H9 (cell line): Measurements from ENCODE around the gene SYT7. TPM values are rescaled to one million over a fixed set of nuclear protein-coding genes. Genes with fewer than 3 reads are reported as not detected.
A peak's percentile ranks its signal among the peaks of the same experiment; 100 is the strongest.

Experiments
- DNase-seq: peaks from one replicate; pipeline ENCODE4 v3.0.0-alpha.2; 2017
- H2AFZ ChIP-seq: one replicate; pipeline ENCODE4 v1.6.1; 2013; ENCODE audit warnings: mild to moderate bottlenecking, low read length, control low read depth, moderate library complexity
- H2AK5ac ChIP-seq: 2 replicates; pipeline ENCODE4 v1.6.1; 2013; ENCODE audit warnings: low read length, control low read depth, mixed read lengths; ENCODE audit not compliant: insufficient read length
- H2BK120ac ChIP-seq: one replicate; pipeline ENCODE4 v1.6.1; 2013; ENCODE audit warnings: low read depth, mild to moderate bottlenecking, low read length, control low read depth, inconsistent platforms; ENCODE audit not compliant: poor library complexity, severe bottlenecking
- H2BK12ac ChIP-seq: 2 replicates; pipeline ENCODE4 v1.6.1; 2013; ENCODE audit warnings: low read length, control low read depth, mixed read lengths, low read depth; ENCODE audit not compliant: insufficient read length
- H2BK15ac ChIP-seq: 2 replicates; pipeline ENCODE4 v1.6.1; 2013; ENCODE audit warnings: low read depth, low read length, control low read depth
- H2BK20ac ChIP-seq: one replicate; pipeline ENCODE4 v1.6.1; 2013; ENCODE audit warnings: low read depth, mild to moderate bottlenecking, low read length, control low read depth, inconsistent platforms; ENCODE audit not compliant: poor library complexity, severe bottlenecking
- H2BK5ac ChIP-seq: 2 replicates; pipeline ENCODE4 v1.6.1; 2013; ENCODE audit warnings: low read length, control low read depth, mixed read lengths; ENCODE audit not compliant: insufficient read length
- H3K14ac ChIP-seq: 2 replicates; pipeline ENCODE4 v1.6.1; 2013; ENCODE audit warnings: low read length, control low read depth; ENCODE audit not compliant: insufficient read depth
- H3K18ac ChIP-seq: 2 replicates; pipeline ENCODE4 v1.6.1; 2013; ENCODE audit warnings: low read depth, mild to moderate bottlenecking, mixed read lengths, low read length, control low read depth; ENCODE audit not compliant: insufficient read length
- H3K23ac ChIP-seq: 2 replicates; pipeline ENCODE4 v1.6.1; 2013; ENCODE audit warnings: low read length, control low read depth, mixed read lengths, low read depth; ENCODE audit not compliant: insufficient read length
- H3K23me2 ChIP-seq: 2 replicates; pipeline ENCODE4 v1.6.1; 2013; ENCODE audit warnings: low read depth, mild to moderate bottlenecking, mixed read lengths, low read length, control low read depth; ENCODE audit not compliant: insufficient read length, poor library complexity, severe bottlenecking
- H3K27ac ChIP-seq: 2 replicates; pipeline ENCODE4 v1.5.1; 2013; ENCODE audit warnings: low read length, control low read depth, mixed read lengths, low read depth; ENCODE audit not compliant: insufficient read length
- H3K27me3 ChIP-seq: 2 replicates; pipeline ENCODE4 v1.6.1; 2013; ENCODE audit warnings: low read length, control low read depth, inconsistent platforms; ENCODE audit not compliant: insufficient read depth
- H3K4ac ChIP-seq: 2 replicates; pipeline ENCODE4 v1.6.1; 2013; ENCODE audit warnings: low read depth, mild to moderate bottlenecking, control low read depth, inconsistent platforms, low read length, moderate library complexity
- H3K4me1 ChIP-seq: 2 replicates; pipeline ENCODE4 v1.6.1; 2013; ENCODE audit warnings: low read length, control low read depth, inconsistent platforms; ENCODE audit not compliant: insufficient read depth
- H3K4me2 ChIP-seq: 2 replicates; pipeline ENCODE4 v1.6.1; 2013; ENCODE audit warnings: low read length, control low read depth, mixed read lengths; ENCODE audit not compliant: insufficient read length, insufficient read depth
- H3K56ac ChIP-seq: 2 replicates; pipeline ENCODE4 v1.6.1; 2013; ENCODE audit warnings: low read depth, mild to moderate bottlenecking, mixed read lengths, low read length, control low read depth; ENCODE audit not compliant: insufficient read length
- H3K79me1 ChIP-seq: 2 replicates; pipeline ENCODE4 v1.6.1; 2013; ENCODE audit warnings: low read depth, mild to moderate bottlenecking, moderate library complexity, low read length, control low read depth, inconsistent platforms; ENCODE audit not compliant: insufficient read depth, poor library complexity, severe bottlenecking
- H3K79me2 ChIP-seq: 2 replicates; pipeline ENCODE4 v1.6.1; 2013; ENCODE audit warnings: low read length, control low read depth, inconsistent platforms; ENCODE audit not compliant: insufficient read depth
- H3K9ac ChIP-seq: 2 replicates; pipeline ENCODE4 v1.6.1; 2013; ENCODE audit warnings: low read length, control low read depth, mixed read lengths; ENCODE audit not compliant: insufficient read length; ENCODE audit errors: extremely low read depth
- H3K9me3 ChIP-seq: one replicate; pipeline ENCODE4 v1.6.1; 2013; ENCODE audit warnings: low read depth, low read length, inconsistent platforms; ENCODE audit not compliant: control insufficient read depth
- H3T11ph ChIP-seq: one replicate; pipeline ENCODE4 v1.6.1; 2013; ENCODE audit warnings: mild to moderate bottlenecking, low read length, control low read depth, inconsistent platforms
- H4K20me1 ChIP-seq: one replicate; pipeline ENCODE4 v1.6.1; 2013; ENCODE audit not compliant: control insufficient read depth, insufficient read length, insufficient read depth
- H4K5ac ChIP-seq: 2 replicates; pipeline ENCODE4 v1.6.1; 2013; ENCODE audit warnings: low read depth, mild to moderate bottlenecking, mixed read lengths, low read length, control low read depth; ENCODE audit not compliant: insufficient read length
- H4K8ac ChIP-seq: replicated peaks from 2 replicates; pipeline ENCODE4 v1.6.1; 2013; ENCODE audit warnings: low read length, control low read depth, mixed read lengths, low read depth; ENCODE audit not compliant: insufficient read length
- H4K91ac ChIP-seq: 2 replicates; pipeline ENCODE4 v1.6.1; 2013; ENCODE audit warnings: low read depth, mild to moderate bottlenecking, moderate library complexity, mixed read lengths, low read length, control low read depth; ENCODE audit not compliant: insufficient read length
- H3K27ac Mint-ChIP-seq, 3 experiments: 2 replicates in 2 of 3; 3 replicates in 1 of 3; pipeline ENCODE4 v1.8.0; 2020 to 2021; ENCODE audit warnings: mixed read lengths in 3 of 3, mild to moderate bottlenecking in 1 of 3, moderate library complexity in 1 of 3
- H3K27me3 Mint-ChIP-seq: 2 replicates; pipeline ENCODE4 v1.8.0; 2021; ENCODE audit warnings: low read depth, mild to moderate bottlenecking, moderate library complexity, mixed read lengths
- H3K36me3 Mint-ChIP-seq, 3 experiments: 2 replicates in 2 of 3; 3 replicates in 1 of 3; pipeline ENCODE4 v1.8.0; 2020 to 2021; ENCODE audit warnings: low read depth in 3 of 3, mixed read lengths in 3 of 3; ENCODE audit not compliant: insufficient read depth in 1 of 3
- H3K4me1 Mint-ChIP-seq, 2 experiments: 2 replicates each; pipeline ENCODE4 v1.8.0; 2020; ENCODE audit warnings: mixed read lengths in 2 of 2
- H3K4me3 Mint-ChIP-seq, 2 experiments: 2 replicates in 1 of 2; 3 replicates in 1 of 2; pipeline ENCODE4 v1.8.0; 2020 to 2021; ENCODE audit warnings: mild to moderate bottlenecking in 2 of 2, mixed read lengths in 2 of 2, moderate library complexity in 1 of 2
- H3K9me3 Mint-ChIP-seq, 2 experiments: 2 replicates in 1 of 2; 3 replicates in 1 of 2; pipeline ENCODE4 v1.8.0; 2020; ENCODE audit warnings: mild to moderate bottlenecking in 2 of 2, mixed read lengths in 2 of 2, moderate library complexity in 1 of 2
- CTCF ChIP-seq: fragments of 200-600 bp; sonication (generic); conservative IDR thresholded peaks from 3 replicates; pipeline ENCODE4 v1.8.0; 2021; ENCODE audit warnings: antibody characterized with exemption, mild to moderate bottlenecking
- WGBS: extraction: QIAGEN DNeasy Blood & Tissue Kit; methylation state at CpG from one replicate; pipeline ENCODE4 v1.1.7; 2013; ENCODE audit warnings: missing lambda C conversion rate, low lambda C conversion rate, mixed read lengths; ENCODE audit not compliant: insufficient read length; ENCODE audit errors: extremely low coverage; 5-methylcytosine and 5-hydroxymethylcytosine counted together
- total RNA-seq: library from RNA; stranded (reverse); gene quantifications from 2 replicates; pipeline ENCODE4 v1.2.1, GENCODE V29; 2021

The SYT7 gene
- total RNA-seq, 1 experiment from 2014 or later, result 8.8 TPM

GRCh38 chr11:61578819-61579675 is 1.8 kb downstream of the SYT7 start:
- no peak overlapping the region for H2BK12ac ChIP-seq
- peak; percentile 40; the same call in 2 of the 3 replicates for TF ChIP-seq CTCF
- Mint-ChIP-seq H3K27me3 (peaks cover 52% of the 10 kb centered on the region), H3K36me3 (no peaks in the 10 kb centered on the region), H3K9me3 (no peaks in the 10 kb centered on the region; a peak in 1 of 5 replicates), H3K27ac (no peak overlapping the region; a peak in 1 of 7 replicates), H3K4me3 (peak overlapping the region; percentile 62 to 90), H3K4me1 (peaks cover 47 to 71% of the 10 kb centered on the region in 2 experiments)
- H4K5ac ChIP-seq, result no peak overlapping the region
- no peak overlapping the region for H3T11ph ChIP-seq
- H2AK5ac ChIP-seq, result no peak overlapping the region
- H3K23me2 ChIP-seq, result peaks cover 10% of the 10 kb centered on the region
- no peak overlapping the region for H3K56ac ChIP-seq
- no peak overlapping the region for H3K27ac ChIP-seq
- no peak overlapping the region for H2BK15ac ChIP-seq
- H3K9ac ChIP-seq, result no peak overlapping the region
- no peak overlapping the region for H2AFZ ChIP-seq
- no peak overlapping the region for H4K8ac ChIP-seq
- H3K23ac ChIP-seq, result no peak overlapping the region
- H2BK120ac ChIP-seq, result no peak overlapping the region
- H4K20me1 ChIP-seq, result no peaks in the 10 kb centered on the region
- no peak overlapping the region for H4K91ac ChIP-seq
- H3K4me1 ChIP-seq, result 0 out of 2 replicates have a peak, but pooled peaks cover 2% of the 10 kb centered on the region
- H3K79me2 ChIP-seq, result no peaks in the 10 kb centered on the region
- H3K18ac ChIP-seq, result no peak overlapping the region
- no peaks in the 10 kb centered on the region for H3K9me3 ChIP-seq
- DNase-seq, result peak; percentile 44
- H3K79me1 ChIP-seq, result no peaks in the 10 kb centered on the region
- H2BK5ac ChIP-seq, result no peak overlapping the region
- H3K4me2 ChIP-seq, result peak overlapping the region; percentile 48
- H3K14ac ChIP-seq, result no peak overlapping the region
- H2BK20ac ChIP-seq, result no peak overlapping the region
- WGBS, result no CpG with 5 or more reads among the region's 15 CpGs
- no peak overlapping the region for H3K4ac ChIP-seq
- H3K27me3 ChIP-seq, result peaks cover 7% of the 10 kb centered on the region; the same call in 1 of the 2 replicates
